Islet precursor cell (in vitro differentiated cells): ENCODE results near the gene ANKRD42.
"Not testable (repeated sequence)": the region's sequence is repeated elsewhere in the genome, so short reads cannot be mapped to it uniquely, and the experiment has no call there.

Source experiments
- DNase-seq: peaks from one replicate; pipeline ENCODE4 v3.0.0-alpha.2; 2018

Gene ANKRD42

DNA sequence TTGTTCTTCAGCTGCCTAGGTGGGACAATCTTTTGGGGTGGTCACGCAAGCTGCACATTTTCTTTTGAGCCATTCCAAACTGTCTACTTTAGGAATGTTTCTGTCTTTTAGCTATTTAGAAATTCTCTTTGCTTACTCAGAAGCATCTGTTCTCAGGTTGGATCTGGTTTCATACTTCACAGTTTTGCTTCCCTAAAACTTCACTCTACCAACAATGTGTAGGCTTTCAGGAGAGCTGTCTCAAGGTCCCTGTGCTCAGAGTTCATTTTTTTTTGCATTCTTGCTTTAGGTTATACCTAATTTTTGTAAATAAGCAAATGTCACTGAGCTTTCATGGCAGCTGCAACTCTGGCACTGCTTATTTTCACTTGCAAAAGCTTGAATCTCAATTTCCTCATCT, 55.9 kb downstream of the ANKRD42 start:
- DNase-seq: no peak

GRCh38 chr11:83249972-83250593, 56.6 kb downstream of the ANKRD42 start:
- DNase-seq: no peak

DNA sequence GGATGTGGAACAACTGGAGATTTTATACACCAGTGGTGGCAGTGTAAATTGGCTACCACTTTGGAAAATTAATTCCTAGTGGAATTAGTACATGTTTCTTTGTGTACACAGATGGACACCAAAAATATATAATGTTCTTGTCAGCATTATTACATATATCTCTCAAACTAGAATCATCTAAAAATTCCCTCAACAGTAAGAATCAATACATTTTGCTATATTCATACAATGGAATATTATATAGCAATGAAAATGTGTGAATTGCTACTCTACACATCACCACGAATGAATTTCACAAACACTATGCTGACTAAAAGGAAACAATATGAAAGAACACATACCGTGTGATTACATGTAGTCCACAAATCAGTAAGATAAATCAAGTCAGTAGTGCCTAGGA, 58.8 kb downstream of the ANKRD42 start:
- no peak for DNase-seq

DNA sequence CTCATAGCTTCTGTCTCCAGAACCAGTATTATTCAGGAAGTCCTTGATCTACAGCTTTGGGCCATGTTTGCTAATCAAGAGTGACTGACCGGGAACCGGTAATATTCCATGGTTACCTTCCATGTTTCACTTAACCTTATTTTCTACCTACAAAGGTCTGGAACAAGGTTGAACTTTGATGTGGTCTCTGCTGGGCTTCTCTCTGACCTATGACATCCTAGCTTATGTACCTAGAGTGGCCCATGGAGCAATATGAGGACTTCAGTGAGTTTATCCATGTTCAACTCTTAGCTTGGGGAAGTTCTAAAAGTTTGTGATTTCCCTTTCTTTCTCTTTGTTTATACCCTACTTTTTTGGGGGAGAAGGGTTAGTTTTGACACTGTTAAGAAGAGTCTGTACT, 59.4 kb downstream of the ANKRD42 start:
- no peak for DNase-seq

GRCh38 chr11:83255366-83255765, 61.9 kb downstream of the ANKRD42 start:
- no peak for DNase-seq

GRCh38 chr11:83256602-83257340, 63.3 kb downstream of the ANKRD42 start:
- no peak for DNase-seq

GRCh38 chr11:83257761-83258168, 64.3 kb downstream of the ANKRD42 start:
- DNase-seq: peak; percentile 72

GRCh38 chr11:83259559-83259958, 66.0 kb downstream of the ANKRD42 start:
- no peak for DNase-seq

GRCh38 chr11:83265331-83265730, 71.8 kb downstream of the ANKRD42 start:
- DNase-seq: no peak

DNA sequence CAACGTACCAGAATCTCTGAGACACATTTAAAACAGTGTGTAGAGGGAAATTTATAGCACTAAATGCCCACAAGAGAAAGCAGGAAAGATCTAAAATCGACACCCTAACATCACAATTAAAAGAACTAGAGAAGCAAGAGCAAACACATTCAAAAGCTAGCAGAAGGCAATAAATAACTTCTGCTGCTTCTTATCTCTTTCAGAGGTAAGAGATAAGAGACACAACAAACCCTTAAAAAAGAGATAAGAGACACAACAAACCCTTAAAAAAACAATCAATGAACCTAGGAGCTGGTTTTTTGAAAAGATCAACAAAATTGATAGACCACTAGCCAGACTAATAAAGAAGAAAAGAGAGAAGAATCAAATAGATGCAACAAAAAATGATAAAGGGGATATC, 75.6 kb downstream of the ANKRD42 start:
- DNase-seq: not testable (repeated sequence)

- DNase-seq: not testable (repeated sequence)
These were observed 78.2 kb downstream of the ANKRD42 start for GRCh38 chr11:83271734-83272133.

- no peak for DNase-seq
These were observed 79.1 kb downstream of the ANKRD42 start for GRCh38 chr11:83272627-83273026.

DNA sequence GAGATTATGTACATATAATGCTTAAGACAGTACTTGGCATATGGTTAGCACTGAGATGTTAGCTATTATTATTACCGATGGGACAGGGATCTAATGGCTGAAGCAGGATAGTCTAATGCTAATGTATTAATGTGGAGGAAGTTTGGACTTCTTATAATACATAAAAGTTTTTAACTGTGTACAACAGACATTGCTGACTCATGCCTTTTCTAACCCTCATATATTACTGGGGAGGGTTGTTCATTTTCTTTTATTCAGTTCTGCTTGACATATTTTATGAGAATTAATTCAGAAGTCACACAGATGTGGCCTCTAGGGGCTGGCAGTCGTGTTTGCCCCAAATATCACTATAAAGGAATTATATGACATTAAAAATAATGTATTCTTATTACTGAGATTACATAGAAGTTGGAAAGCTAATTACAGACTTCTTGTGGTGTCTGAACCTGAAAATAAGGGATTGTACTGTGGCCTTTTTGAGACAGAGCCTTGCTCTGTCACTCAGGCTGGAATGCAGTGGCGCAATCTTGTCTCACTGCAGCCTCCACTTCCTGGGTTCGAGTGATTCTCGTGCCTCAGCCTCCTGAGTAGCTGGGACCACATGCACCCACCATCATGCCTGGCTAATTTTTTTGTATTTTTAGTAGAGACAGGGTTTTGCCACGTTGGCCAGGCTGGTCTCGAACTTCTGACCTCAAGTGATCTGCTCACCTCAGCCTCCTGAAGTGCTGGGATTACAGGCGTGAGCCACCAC, 82.6 kb downstream of the ANKRD42 start:
- no peak for DNase-seq

DNA sequence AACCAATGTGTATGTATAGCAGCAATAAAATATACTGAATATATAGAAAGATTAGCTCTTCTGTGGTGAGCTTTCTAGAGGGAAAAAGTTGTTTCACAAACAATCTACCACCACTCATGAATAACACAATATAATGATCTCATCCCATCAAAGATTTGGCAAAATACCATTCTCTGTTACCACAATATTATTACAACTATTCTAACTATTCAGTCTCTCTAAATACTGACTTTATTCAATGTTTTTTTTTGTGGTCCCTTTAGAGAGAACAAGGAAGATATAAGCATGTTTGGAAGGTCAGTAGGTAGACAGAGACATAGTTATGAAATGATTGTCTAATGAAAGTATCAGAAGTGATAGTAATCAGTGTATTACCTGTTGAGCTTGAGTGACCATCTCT, 84.8 kb downstream of the ANKRD42 start:
- no peak for DNase-seq

- no peak for DNase-seq
These were observed 86.7 kb downstream of the ANKRD42 start for GRCh38 chr11:83280256-83280655.

DNA sequence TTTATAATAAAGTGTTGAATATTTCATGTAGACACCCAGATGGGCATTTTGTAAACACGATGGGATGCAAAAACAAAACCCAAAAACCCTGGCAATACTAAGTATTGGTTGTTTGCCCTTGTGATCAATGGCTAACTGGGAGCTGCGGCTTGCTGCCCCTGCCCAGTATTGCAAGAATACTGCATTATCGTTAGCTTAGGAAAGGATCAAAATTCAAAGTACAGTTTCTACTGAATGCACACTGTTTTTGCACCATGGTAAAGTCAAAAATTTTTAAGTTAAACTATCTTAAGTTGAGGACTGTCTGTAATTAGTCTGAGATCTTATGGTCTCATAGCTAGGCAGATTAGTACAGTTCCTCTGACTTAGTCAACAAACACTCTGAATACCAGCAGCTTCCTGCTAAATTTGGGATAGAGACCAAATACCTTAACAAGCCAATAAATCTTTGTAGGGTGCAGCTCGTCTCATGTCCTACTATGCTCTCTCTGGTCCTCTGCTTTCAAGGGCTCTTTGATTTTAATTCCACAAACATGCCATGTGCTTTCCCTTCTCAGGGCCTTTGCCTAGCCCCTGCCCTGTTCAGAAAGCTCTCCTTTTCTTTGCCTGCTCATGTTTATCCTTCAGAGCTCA, 88.7 kb downstream of the ANKRD42 start:
- no peak for DNase-seq

DNA sequence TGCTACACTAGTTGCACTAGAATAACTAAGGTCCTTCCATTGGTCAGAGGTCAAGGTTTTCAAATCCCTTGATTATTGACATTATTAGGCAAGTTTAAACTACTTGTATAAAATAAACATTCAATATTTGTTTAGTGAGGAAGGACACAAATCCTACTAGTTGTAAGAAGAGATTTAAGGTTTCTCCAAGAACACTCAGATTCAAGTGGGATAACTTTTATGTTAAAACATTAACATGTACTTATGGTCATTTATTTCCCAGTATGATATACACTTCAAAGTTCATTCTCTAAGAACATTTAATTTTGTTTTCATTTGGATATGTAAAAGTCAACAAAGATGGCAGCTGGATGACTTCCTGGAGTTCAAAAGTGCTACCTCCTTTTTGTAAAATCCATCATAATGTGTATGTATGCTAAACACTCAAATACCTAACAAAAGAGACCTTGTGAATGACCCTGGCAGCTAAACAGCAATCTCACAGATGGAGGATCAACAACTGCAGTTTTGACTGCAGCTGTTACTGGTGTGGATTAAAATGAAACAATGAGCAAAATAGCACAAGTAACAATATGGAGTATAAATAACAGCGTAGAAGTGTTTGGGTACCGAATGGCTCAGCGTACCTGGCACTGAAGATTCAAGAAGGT, 91.1 kb downstream of the ANKRD42 start:
- DNase-seq: no peak

- no peak for DNase-seq
These were observed 91.7 kb downstream of the ANKRD42 start for GRCh38 chr11:83285151-83285770.

DNA sequence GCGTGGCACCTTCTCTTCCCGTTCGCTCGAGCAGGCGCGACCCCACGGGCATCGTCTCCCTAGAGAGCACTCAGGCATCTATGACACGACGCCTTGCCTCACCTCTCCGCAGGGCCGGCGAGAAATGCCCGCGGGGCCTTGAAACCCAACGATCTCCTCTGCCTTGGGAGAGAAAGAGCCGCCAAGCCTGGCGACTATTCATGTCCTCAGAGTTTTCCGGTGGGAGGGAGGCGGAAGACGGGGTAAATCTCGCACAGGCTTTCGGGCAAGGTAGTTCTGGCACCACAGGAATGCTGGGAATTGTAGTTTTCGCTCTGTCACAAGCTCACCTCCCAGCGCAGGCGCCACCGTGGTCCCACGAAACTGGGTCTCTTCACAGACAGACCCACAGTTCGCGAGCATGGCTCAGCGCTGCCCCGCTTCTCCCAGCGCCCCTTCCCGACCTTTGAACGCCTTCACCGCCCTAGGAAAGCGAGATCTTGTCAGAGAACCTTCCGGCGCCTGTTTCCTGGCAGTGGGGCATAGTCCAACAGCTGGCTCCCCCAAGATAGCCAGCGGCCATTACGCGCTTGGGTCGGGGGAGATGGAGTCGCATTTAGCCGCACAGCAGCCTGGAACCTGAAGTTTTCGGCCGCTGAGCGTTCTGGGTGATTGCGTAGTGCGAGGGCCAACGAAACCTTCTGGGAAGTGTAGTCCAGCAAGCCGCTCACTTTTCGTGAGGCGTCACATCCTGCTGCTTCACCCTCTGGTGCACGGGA, 92.4 kb downstream of the ANKRD42 start, which contains the start of gene CCDC90B:
CCDC90B (minus strand) TSS at position 597 of the 758 bp plus-strand sequence; CDS start at position 202, 395 bp downstream.
- DNase-seq: peak; percentile 99

DNA sequence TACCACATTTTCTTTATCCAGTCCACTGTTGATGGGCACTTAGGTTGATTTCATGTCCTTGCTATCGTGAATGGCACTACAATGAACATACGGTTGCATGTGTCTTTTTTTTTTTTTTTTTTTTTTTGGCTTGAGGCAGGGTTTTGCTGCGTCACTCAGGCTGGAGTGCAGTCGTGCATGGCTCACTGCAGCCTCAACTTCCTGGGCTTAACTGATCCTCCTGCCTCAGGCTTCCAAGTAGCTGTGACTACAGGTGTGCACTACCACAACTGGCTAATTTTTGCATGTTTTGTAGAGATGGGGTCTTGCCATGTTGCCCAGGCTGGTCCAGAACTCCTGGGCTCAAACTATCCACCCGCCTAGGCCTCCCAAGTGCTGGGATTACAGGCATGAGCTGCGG, 94.1 kb downstream of the ANKRD42 start:
- no peak for DNase-seq

GRCh38 chr11:83292709-83293456, 99.4 kb downstream of the ANKRD42 start:
- peak; percentile 58 for DNase-seq
